GM23338 (cell line): ENCODE data around the gene HLA-B.

Experiments
- CTCF ChIP-seq, 2 experiments: fragments of 200-600 bp in 1 of 2; sonication (generic) in 1 of 2; conservative IDR thresholded peaks; 2 replicates each; pipeline versions ENCODE4 v1.5.1 to v1.6.1; 2016 to 2017; ENCODE audit warnings: antibody characterized with exemption in 2 of 2, low read depth in 2 of 2, mild to moderate bottlenecking in 2 of 2, moderate library complexity in 1 of 2
- POLR2AphosphoS5 ChIP-seq: IDR thresholded peaks from 2 replicates; pipeline ENCODE4 v1.6.1; 2016; ENCODE audit warnings: antibody characterized with exemption, low read depth

GRCh38 chr6:31399589-31400466 lies 42.8 kb upstream of the HLA-B start:
- peak; percentile 93 to 95 for TF ChIP-seq CTCF (conservative IDR thresholded peaks at IDR 0.05; ENCODE audit: low read depth in 2 of 2)
- no peak; the same call in 1 of the 2 replicates for TF ChIP-seq POLR2AphosphoS5
